HuH-7 (cell line): Measurements from ENCODE around the gene PRKCSH.
A peak's percentile ranks its signal among the peaks of the same experiment; 100 is the strongest.

Experiments used
- DNase-seq: peaks from one replicate; pipeline ENCODE4 v3.0.0; 2011; ENCODE audit warnings: low spot score

The PRKCSH gene

GRCh38 chr19:11478167-11479089 lies 43.0 kb downstream of the PRKCSH start:
- no peak for DNase-seq

GRCh38 chr19:11479090-11479897 lies 43.9 kb downstream of the PRKCSH start:
- no peak for DNase-seq

GRCh38 chr19:11479898-11480714 lies 44.7 kb downstream of the PRKCSH start:
- DNase-seq = no peak

- DNase-seq = no peak
Measured at GRCh38 chr19:11480715-11481533, 45.5 kb downstream of the PRKCSH start, which contains the start of gene ELAVL3. TSS of gene ELAVL3 (minus strand) at chr19:11481046. CDS start at chr19:11480608, 438 bp downstream.

GRCh38 chr19:11481534-11482383 lies 46.3 kb downstream of the PRKCSH start:
- no peak for DNase-seq

- peak; percentile 84 for DNase-seq
Measured at GRCh38 chr19:11482384-11483050, 47.1 kb downstream of the PRKCSH start.

- no peak for DNase-seq
Measured at GRCh38 chr19:11483366-11484111, 48.1 kb downstream of the PRKCSH start.

GRCh38 chr19:11485245-11485837 lies 49.9 kb downstream of the PRKCSH start:
- DNase-seq = no peak

GRCh38 chr19:11486661-11487503 lies 51.4 kb downstream of the PRKCSH start:
- DNase-seq = no peak

GRCh38 chr19:11489378-11489777 lies 53.9 kb downstream of the PRKCSH start:
- DNase-seq = no peak

GRCh38 chr19:11494634-11495285 lies 59.3 kb downstream of the PRKCSH start:
- no peak for DNase-seq

GRCh38 chr19:11495481-11495880 lies 60.0 kb downstream of the PRKCSH start:
- DNase-seq = no peak

GRCh38 chr19:11495885-11496284 lies 60.5 kb downstream of the PRKCSH start:
- DNase-seq = no peak

GRCh38 chr19:11496391-11497163 lies 61.1 kb downstream of the PRKCSH start:
- peak; percentile 76 for DNase-seq

GRCh38 chr19:11499220-11499726 lies 63.8 kb downstream of the PRKCSH start:
- DNase-seq = no peak

GRCh38 chr19:11499890-11500420 lies 64.5 kb downstream of the PRKCSH start:
- DNase-seq = no peak
